Brain microvascular endothelial cell (primary cell): ENCODE data around the gene YOD1.

ENCODE experiments used
- DNase-seq: peaks from one replicate; pipeline ENCODE4 v3.0.0-alpha.2; 2020
- H3K27ac ChIP-seq: fragments of 250-450 bp; sonication (Bioruptor Pico); 2 replicates; pipeline ENCODE4 v1.5.1; 2020; ENCODE audit warnings: mild to moderate bottlenecking, moderate library complexity
- H3K27me3 ChIP-seq: fragments of 250-450 bp; sonication (Bioruptor Pico); replicated peaks from 2 replicates; pipeline ENCODE4 v1.5.1; 2020; ENCODE audit warnings: mild to moderate bottlenecking
- H3K36me3 ChIP-seq: fragments of 250-450 bp; sonication (Bioruptor Pico); replicated peaks from 2 replicates; pipeline ENCODE4 v1.5.1; 2020; ENCODE audit warnings: mild to moderate bottlenecking
- H3K4me3 ChIP-seq: 2 replicates; pipeline ENCODE4 v1.5.1; 2011; ENCODE audit warnings: low read depth, mild to moderate bottlenecking, control low read depth, low read length, moderate library complexity
- in situ Hi-C: cut with HindIII; loops from 2 replicates; pipeline ENCODE4 v1.10.0; 2017; ENCODE audit warnings: low sequenced_read_pairs, low pct_ligation_motif_present
- TF ChIP-seq, protein P1 (sequence below): IDR thresholded peaks from 2 replicates; pipeline ENCODE4 v1.5.1; 2011; ENCODE audit warnings: low read depth, mild to moderate bottlenecking, moderate library complexity, low read length, control low read depth, inconsistent platforms; ENCODE audit errors: missing control alignments

The YOD1 gene

GRCh38 chr1:207070811-207071210, 19.8 kb upstream of the YOD1 start:
- DNase-seq: no peak
- TF ChIP-seq, protein P1, sequence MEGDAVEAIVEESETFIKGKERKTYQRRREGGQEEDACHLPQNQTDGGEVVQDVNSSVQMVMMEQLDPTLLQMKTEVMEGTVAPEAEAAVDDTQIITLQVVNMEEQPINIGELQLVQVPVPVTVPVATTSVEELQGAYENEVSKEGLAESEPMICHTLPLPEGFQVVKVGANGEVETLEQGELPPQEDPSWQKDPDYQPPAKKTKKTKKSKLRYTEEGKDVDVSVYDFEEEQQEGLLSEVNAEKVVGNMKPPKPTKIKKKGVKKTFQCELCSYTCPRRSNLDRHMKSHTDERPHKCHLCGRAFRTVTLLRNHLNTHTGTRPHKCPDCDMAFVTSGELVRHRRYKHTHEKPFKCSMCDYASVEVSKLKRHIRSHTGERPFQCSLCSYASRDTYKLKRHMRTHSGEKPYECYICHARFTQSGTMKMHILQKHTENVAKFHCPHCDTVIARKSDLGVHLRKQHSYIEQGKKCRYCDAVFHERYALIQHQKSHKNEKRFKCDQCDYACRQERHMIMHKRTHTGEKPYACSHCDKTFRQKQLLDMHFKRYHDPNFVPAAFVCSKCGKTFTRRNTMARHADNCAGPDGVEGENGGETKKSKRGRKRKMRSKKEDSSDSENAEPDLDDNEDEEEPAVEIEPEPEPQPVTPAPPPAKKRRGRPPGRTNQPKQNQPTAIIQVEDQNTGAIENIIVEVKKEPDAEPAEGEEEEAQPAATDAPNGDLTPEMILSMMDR: no peak
- in situ Hi-C loops: no loop called here
- Histone ChIP-seq H3K36me3 (no peaks in the 10 kb centered on the region), H3K27me3 (no peaks in the 10 kb centered on the region), H3K4me3 (no peak overlapping the region), H3K27ac (no peak overlapping the region)

DNA sequence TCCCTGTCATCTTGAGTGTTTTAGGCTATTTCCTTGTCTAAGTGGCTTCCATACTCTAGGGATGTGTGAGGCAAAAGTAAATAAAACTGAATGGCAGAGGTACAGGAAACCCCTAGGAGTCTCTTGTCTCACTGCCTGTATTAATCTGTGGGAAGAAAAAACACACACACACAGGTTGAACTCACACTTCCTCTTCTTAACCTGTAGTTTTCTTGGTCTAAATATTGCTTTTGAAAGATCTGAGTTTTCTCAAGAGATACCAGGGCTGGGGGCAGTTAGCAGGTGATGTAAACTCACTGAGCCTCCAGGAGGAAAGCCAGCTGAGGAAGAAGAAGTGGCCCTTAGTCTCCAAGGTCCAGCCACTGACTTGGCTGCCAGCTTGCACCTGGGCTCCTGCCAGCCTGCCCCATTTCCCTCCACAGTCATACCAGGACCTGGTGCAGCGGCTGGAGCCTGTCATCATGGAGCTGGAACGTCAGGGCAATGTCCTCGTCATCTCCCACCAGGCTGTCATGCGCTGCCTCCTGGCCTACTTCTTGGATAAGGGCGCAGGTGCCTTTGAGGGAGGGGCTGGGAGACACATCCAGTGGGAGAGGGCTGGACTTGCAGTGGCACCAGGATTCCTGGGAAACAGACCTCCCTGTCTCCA, 19.0 kb upstream of the YOD1 start:
- Histone ChIP-seq H3K27me3 (no peaks in the 10 kb centered on the region), H3K4me3 (no peak overlapping the region), H3K36me3 (no peaks in the 10 kb centered on the region), H3K27ac (no peak overlapping the region)
- in situ Hi-C loops: no loop called here
- TF ChIP-seq, protein P1: no peak
- DNase-seq: no peak

- no peaks in the 10 kb centered on the region for H3K36me3 ChIP-seq
- no peak overlapping the region for H3K27ac ChIP-seq
- in situ Hi-C loops: no loop called here
- no peaks in the 10 kb centered on the region for H3K27me3 ChIP-seq
- H3K4me3 ChIP-seq: no peak overlapping the region
- TF ChIP-seq, protein P1: no peak
- DNase-seq: no peak
Measured at GRCh38 chr1:207069061-207069460, 18.1 kb upstream of the YOD1 start.

DNA sequence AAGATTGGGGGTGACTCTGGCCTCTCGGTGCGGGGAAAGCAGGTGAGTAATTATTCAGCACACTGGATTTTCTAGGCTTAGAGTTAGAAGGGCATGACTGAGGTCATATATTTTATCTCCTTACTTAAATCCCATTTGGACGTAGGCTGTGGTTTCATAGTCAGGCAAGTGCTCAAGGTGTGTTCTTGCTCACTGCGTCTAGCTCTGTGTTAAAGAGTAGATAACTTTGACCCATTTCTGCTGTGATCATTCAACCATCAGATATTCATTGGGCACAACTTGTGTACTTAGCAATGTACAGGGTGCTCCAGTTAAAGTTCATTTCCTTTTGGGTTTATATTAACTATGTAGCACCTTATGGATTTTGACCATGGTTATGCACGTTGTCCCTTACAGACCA, 16.7 kb upstream of the YOD1 start:
- DNase-seq: no peak
- Histone ChIP-seq H3K36me3 (no peaks in the 10 kb centered on the region), H3K27ac (no peak overlapping the region), H3K4me3 (no peak overlapping the region), H3K27me3 (no peaks in the 10 kb centered on the region)
- TF ChIP-seq, protein P1: no peak
- in situ Hi-C loops: no loop called here

DNA sequence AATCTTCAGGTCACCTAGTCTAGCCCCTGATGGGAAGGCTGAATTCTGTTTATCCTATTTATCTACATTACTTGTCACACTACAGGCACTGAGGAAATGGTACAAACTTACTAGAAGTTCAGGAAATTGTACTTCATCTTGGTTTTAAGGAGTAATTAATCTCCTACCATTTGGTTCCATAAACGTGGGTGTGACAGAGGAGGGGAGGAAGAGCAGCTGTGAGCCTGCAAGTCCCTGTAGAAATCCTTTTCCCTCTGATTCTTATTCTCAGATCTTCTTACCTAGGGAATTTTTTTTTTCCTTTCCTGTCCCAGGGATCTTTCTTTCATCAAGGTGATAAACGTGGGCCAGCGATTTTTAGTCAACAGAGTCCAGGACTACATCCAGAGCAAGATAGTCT, 16.2 kb upstream of the YOD1 start:
- TF ChIP-seq, protein P1: no peak
- Histone ChIP-seq H3K36me3 (no peaks in the 10 kb centered on the region), H3K4me3 (no peak overlapping the region), H3K27ac (no peak overlapping the region), H3K27me3 (no peaks in the 10 kb centered on the region)
- DNase-seq: no peak
- in situ Hi-C loops: no loop called here

- Histone ChIP-seq H3K27me3 (no peaks in the 10 kb centered on the region), H3K36me3 (no peaks in the 10 kb centered on the region), H3K4me3 (no peak overlapping the region), H3K27ac (no peak overlapping the region)
- DNase-seq: no peak
- in situ Hi-C loops: no loop called here
- TF ChIP-seq, protein P1: no peak
Measured at GRCh38 chr1:207064561-207064960, 13.6 kb upstream of the YOD1 start.
